ENCODE measurements around the gene PACRG. TPM values are rescaled to one million over a fixed set of nuclear protein-coding genes. Genes with fewer than 3 reads are reported as not detected.

PACRG gene
- polyA plus RNA-seq, 3 donors, result not detected

GRCh38 chr6:162715601-162716000 lies 12.2 kb upstream of the PACRG start:
- Histone ChIP-seq H3K36me3 (replicated peaks in 1 of 2; ENCODE audit: control insufficient read depth in 1 of 2, insufficient read depth in 2 of 2, low read length in 2 of 2) (no peaks in the 10 kb centered on the region), H3K4me2 (replicated peaks; ENCODE audit: extremely low read depth, low read length, poor library complexity, severe bottlenecking) (no peak overlapping the region), H3K79me2 (ENCODE audit: insufficient read depth, low read length) (no peaks in the 10 kb centered on the region), H2AFZ (ENCODE audit: insufficient read depth, low read depth, low read length, poor library complexity, severe bottlenecking) (no peak overlapping the region), H3K4me1 (ENCODE audit: control insufficient read depth in 1 of 2, insufficient read depth in 2 of 2, low read length in 2 of 2) (peaks cover 0 to 6% of the 10 kb centered on the region in 2 donors), H3K9me3 (replicated peaks in 1 of 2; ENCODE audit: control insufficient read depth in 1 of 2, insufficient read depth in 1 of 2, low read length in 2 of 2) (peaks cover 0 to 6% of the 10 kb centered on the region in 2 donors), H3K9ac (ENCODE audit: insufficient read depth, low read length, poor library complexity, severe bottlenecking) (no peak overlapping the region), H3K4me3 (replicated peaks in 1 of 3; ENCODE audit: low read depth in 2 of 3, low read length in 3 of 3) (no peak overlapping the region), H3K27me3 (ENCODE audit: control insufficient read depth in 2 of 2, insufficient read depth in 2 of 2, low read length in 2 of 2) (no peaks in the 10 kb centered on the region), H3K27ac (ENCODE audit: low read depth in 1 of 2, low read length in 2 of 2) (no peak overlapping the region), H4K20me1 (ENCODE audit: insufficient read depth, low read length) (no peaks in the 10 kb centered on the region)
- no peak for DNase-seq
- H3K36me3 Mint-ChIP-seq, result no peaks in the 10 kb centered on the region
- H3K4me1 Mint-ChIP-seq, result peaks cover 8% of the 10 kb centered on the region
- intact Hi-C loops (cut with micrococcal nuclease), result no loop called here
- TF ChIP-seq CTCF (IDR thresholded peaks at IDR 0.05), result no peak
- H3K27ac Mint-ChIP-seq, result no peak overlapping the region
- peaks cover 3 to 10% (median 7%) of the 10 kb centered on the region in 7 donors for H3K9me3 Mint-ChIP-seq
- WGBS (ENCODE audit: insufficient coverage), result 92% methylated on average over 6 of the region's 6 CpGs
- H3K4me3 Mint-ChIP-seq, result no peak overlapping the region
- H3K27me3 Mint-ChIP-seq (ENCODE audit: low read depth in 3 of 3), result peaks cover 0 to 4% (median 2%) of the 10 kb centered on the region in 3 donors

- H3K4me1 Mint-ChIP-seq, result no peaks in the 10 kb centered on the region
- no peaks in the 10 kb centered on the region for H3K36me3 ChIP-seq (replicated peaks in 1 of 2; ENCODE audit: control insufficient read depth in 1 of 2, insufficient read depth in 2 of 2, low read length in 2 of 2)
- WGBS (ENCODE audit: insufficient coverage), result no CpG with 5 or more reads among the region's 1 CpG
- DNase-seq, result no peak
- no peaks in the 10 kb centered on the region for H3K36me3 Mint-ChIP-seq
- H3K27me3 Mint-ChIP-seq (ENCODE audit: low read depth in 3 of 3), result peaks cover 0 to 4% (median 2%) of the 10 kb centered on the region in 3 donors
- H3K9me3 ChIP-seq (replicated peaks in 1 of 2; ENCODE audit: control insufficient read depth in 1 of 2, insufficient read depth in 1 of 2, low read length in 2 of 2), result peaks cover 0 to 6% of the 10 kb centered on the region in 2 donors
- no peaks in the 10 kb centered on the region for H3K79me2 ChIP-seq (ENCODE audit: insufficient read depth, low read length)
- H3K27ac Mint-ChIP-seq, result no peak overlapping the region
- no peak overlapping the region for H2AFZ ChIP-seq (ENCODE audit: insufficient read depth, low read depth, low read length, poor library complexity, severe bottlenecking)
- H3K4me1 ChIP-seq (ENCODE audit: control insufficient read depth in 1 of 2, insufficient read depth in 2 of 2, low read length in 2 of 2), result no peaks in the 10 kb centered on the region
- H3K4me2 ChIP-seq (replicated peaks; ENCODE audit: extremely low read depth, low read length, poor library complexity, severe bottlenecking), result no peak overlapping the region
- peaks cover 0 to 10% (median 7%) of the 10 kb centered on the region in 7 donors for H3K9me3 Mint-ChIP-seq
- no peaks in the 10 kb centered on the region for H4K20me1 ChIP-seq (ENCODE audit: insufficient read depth, low read length)
- no peak overlapping the region for H3K9ac ChIP-seq (ENCODE audit: insufficient read depth, low read length, poor library complexity, severe bottlenecking)
- H3K4me3 ChIP-seq (replicated peaks in 1 of 3; ENCODE audit: low read depth in 2 of 3, low read length in 3 of 3), result no peak overlapping the region
- no peak overlapping the region for H3K4me3 Mint-ChIP-seq
- no peak overlapping the region for H3K27ac ChIP-seq (ENCODE audit: low read depth in 1 of 2, low read length in 2 of 2)
- no peaks in the 10 kb centered on the region for H3K27me3 ChIP-seq (ENCODE audit: control insufficient read depth in 2 of 2, insufficient read depth in 2 of 2, low read length in 2 of 2)
- intact Hi-C loops (cut with micrococcal nuclease), result no loop called here
- no peak for TF ChIP-seq CTCF (IDR thresholded peaks at IDR 0.05)
Measured at GRCh38 chr6:162719528-162719927, 8.2 kb upstream of the PACRG start.
